Stimulated activated CD4-positive, alpha-beta T cell treated with anti-CD3 and anti-CD28 coated beads, TNF-alpha, amount 100 ng/mL, for 4 hours (primary cell): Measurements from ENCODE around the gene RPTN.

Experiments
- DNase-seq, 3 experiments: peaks; one replicate each; pipeline ENCODE4 v3.0.0-alpha.2; 2020; ENCODE audit warnings: low read depth in 3 of 3

The RPTN gene, protein sequence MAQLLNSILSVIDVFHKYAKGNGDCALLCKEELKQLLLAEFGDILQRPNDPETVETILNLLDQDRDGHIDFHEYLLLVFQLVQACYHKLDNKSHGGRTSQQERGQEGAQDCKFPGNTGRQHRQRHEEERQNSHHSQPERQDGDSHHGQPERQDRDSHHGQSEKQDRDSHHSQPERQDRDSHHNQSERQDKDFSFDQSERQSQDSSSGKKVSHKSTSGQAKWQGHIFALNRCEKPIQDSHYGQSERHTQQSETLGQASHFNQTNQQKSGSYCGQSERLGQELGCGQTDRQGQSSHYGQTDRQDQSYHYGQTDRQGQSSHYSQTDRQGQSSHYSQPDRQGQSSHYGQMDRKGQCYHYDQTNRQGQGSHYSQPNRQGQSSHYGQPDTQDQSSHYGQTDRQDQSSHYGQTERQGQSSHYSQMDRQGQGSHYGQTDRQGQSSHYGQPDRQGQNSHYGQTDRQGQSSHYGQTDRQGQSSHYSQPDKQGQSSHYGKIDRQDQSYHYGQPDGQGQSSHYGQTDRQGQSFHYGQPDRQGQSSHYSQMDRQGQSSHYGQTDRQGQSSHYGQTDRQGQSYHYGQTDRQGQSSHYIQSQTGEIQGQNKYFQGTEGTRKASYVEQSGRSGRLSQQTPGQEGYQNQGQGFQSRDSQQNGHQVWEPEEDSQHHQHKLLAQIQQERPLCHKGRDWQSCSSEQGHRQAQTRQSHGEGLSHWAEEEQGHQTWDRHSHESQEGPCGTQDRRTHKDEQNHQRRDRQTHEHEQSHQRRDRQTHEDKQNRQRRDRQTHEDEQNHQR

GRCh38 chr1:152159144-152159543, at the start of gene RPTN:
Gene RPTN, minus strand, starts transcription at chr1:152159228. Its CDS starts 1,339 bp downstream, at chr1:152157889.
- DNase-seq, result no peak

DNA sequence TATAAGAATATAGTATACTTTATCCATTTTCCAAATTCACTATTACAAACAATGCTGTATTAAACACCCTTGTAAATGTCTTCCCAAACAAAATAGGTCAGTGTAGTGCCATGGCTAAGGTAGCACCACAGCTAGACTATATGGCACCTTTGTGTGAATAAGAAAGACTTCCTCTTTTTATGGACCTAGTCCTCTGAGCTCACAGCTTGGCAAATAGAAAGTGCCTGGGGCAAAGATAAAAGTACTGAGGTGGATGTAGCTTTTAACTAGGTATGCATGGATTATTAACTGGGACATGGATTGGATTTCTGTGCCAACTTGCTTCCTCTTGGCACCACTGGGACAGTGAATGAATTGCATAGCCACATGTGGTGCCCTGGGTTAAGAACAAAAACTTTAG, 40.0 kb upstream of the RPTN start:
- DNase-seq, result no peak

- DNase-seq, result no peak
These were observed 38.4 kb upstream of the RPTN start for GRCh38 chr1:152197361-152197941.

- DNase-seq, result no peak
These were observed 32.7 kb upstream of the RPTN start for GRCh38 chr1:152191711-152192110.

DNA sequence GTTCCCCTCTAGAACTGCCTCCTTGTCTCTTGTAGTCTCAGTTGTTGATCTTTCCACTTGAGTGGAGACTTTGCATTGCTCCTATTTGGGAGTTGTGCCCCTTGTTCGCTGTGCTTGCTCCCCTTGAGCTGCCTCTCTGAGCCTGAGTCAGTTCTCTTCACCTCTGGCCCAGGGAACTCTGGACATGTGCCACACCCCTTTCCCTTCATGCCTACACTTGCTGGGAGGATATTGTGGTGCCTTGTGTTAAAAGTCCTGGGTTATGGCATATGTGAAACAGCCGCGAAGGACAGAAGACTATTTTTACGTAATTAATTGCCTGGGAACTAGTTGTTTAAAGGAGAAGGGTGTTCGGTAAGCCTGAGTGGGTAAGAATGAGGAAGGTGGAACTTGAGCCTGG, 32.2 kb upstream of the RPTN start:
- DNase-seq, result no peak

DNA sequence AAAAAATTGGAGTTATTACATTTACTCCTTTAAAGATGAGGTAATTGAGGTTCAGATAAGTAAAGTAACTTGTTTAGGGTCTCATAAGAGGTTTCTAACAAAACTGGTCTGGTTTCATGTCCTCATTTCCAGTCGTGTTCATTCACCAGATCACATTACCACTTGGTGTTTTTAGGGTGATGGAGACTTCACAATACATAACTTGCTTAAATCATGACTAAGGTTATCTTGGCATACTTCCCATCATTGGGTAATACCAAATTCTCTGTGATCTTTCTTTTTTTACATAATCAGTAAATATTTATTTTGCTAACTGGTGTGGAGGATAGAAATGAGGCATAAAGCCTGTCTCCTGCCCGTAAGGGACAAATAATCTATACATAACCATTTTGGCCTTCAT, 31.6 kb upstream of the RPTN start:
- DNase-seq, result no peak

- peak; percentile 31 to 50 (median 45) for DNase-seq
These were observed 30.8 kb upstream of the RPTN start for GRCh38 chr1:152189657-152190442.

DNA sequence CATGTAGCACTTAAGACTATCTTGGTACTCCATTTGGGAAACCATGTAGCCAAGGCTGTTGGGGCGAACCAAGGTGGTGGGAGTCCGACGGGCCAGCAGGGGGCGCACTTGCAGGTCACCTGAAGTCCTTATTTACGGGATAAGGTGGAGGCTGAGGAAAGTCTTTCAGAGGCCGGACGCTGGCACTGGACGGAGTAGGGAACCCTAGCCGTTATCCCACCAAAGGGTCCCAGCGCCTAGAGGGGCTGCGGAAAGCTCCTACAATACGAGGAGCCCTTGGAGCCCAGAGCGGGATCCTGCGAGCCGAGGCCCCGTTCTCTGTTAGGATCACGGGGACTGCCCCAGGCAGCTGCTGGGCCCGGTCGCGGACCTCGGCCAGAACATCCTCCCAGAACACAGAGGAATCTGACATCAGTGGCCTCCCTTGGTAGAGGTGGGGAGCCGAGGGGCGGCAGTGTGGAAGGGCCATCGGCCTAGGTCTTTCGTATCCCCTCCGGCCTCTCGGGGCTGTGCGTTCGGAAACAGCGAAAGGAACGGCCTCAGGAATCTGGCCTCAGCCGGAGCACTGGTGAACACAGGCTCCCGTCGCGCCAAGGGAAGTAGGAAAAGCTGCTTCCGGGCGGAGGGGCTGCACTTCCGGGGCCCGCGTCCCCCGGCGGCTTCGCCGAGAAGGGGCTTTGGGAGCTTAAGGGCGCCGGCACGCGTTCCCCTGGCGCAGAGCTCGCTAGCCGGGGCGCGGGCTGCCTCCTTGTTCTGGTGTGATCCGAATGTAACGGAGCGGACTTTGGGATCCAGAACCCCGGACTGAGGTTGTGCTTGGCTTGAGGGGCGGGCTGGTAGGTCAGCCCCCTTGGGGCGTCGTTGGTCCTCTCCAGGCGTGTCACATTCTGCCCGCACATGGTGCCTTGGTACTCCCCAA, 29.9 kb upstream of the RPTN start:
- peak; percentile 53 to 66 (median 64) for DNase-seq

GRCh38 chr1:152186556-152187285, 27.7 kb upstream of the RPTN start:
- DNase-seq, result no peak

- DNase-seq, result no peak
These were observed 26.7 kb upstream of the RPTN start for GRCh38 chr1:152185544-152186391.

DNA sequence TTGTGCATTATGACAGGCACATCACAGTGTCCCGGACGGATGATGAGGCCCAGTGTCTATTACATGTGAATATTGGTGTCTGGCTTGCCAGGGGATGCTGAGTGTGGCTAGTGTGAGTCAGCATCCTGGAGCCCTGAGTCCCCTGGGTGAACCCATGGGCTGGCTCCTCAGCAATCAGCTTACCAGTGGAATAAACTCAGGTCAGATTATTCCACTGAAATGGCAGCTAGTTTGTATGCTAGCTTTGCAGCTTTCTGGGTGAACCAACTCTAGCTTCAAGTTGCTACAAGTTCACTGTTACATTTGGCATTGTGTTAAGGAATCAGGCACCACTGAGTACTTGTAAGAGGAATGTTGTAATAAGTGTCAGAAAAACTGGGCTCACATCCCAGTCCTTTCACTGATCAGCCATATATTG, 23.9 kb upstream of the RPTN start:
- no peak for DNase-seq

DNA sequence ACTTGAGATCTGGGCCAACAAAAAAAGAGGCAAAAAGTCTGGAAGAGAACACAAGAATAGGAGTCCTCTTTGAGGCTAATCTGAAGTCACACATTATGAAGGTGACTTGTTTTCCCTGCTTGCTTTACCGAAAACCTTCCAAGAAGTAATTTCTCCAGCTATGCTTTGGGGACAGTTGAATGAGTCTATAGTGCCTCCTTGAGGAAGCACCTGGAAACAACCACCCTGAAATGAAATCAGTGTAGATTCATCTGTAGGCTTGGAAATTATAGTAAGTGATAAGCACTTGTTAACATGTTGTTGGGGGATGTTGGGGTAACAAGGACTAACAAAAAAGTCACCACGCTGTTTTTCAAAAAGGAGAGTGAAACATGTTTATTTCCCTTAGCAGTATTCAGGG, 23.4 kb upstream of the RPTN start:
- DNase-seq, result no peak

GRCh38 chr1:152179566-152179965, 20.5 kb upstream of the RPTN start:
- no peak for DNase-seq

GRCh38 chr1:152170287-152170905, 11.4 kb upstream of the RPTN start:
- no peak for DNase-seq

DNA sequence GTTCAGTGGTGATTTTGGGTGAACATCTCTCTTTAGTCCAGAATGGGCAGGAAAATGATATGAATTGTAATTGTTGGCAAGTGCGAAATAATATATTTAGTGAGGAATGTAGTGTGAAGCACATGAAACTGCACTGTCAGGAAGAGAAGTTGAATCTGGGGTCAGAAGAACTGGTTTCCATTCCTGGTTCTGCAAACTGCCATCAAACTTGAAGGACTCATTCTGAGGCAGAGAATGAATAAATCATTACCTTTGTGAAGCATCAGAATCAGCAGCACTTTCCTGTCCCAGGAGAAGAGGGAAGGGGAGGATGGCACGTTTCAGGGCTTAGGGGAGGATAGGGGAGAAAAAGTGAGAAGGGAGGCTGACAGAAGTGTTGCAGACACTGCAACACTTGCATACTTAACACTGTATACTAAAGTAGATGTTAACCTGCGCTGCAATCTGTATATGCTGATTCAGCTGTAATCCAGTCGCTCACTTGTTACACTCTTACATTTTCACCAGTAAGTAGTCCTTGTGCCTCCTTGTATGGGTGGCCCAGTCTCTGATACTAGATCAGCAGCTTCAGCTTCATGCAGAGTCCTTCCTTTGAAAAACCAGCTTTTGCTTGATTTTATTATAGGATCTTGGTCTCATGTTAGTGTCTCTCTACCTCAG, 10.5 kb upstream of the RPTN start:
- no peak for DNase-seq

- no peak for DNase-seq
These were observed 9.5 kb upstream of the RPTN start for GRCh38 chr1:152168535-152168868.

GRCh38 chr1:152167835-152168534, 9.0 kb upstream of the RPTN start:
- no peak for DNase-seq

DNA sequence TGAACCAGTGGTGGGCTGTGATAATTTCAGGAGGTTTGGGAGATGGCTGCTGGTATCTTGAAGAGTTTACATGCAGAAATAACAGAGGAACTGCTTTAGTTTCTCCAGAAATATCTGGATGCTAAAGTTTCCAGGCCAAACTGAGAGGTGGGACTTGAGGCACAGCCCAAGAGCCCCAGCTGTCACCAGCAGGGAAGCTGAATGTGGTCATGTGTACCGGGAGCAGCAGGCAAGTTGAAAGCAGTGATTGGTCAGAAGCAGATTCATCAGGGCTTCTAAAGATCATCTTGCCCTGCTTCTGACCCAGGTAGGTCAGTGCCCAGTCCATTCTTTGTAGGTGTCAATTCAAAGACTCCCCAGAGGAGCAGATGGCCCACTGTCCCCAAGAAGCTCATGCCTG, 7.9 kb upstream of the RPTN start:
- no peak for DNase-seq
